Vagina (tissue), 2 donors: ENCODE data around the gene UBQLN4. TPM values are rescaled to one million over a fixed set of nuclear protein-coding genes. Genes with fewer than 3 reads are reported as not detected.

Source experiments
- DNase-seq, 2 donors: peaks; one replicate each; pipeline ENCODE4 v3.0.0-alpha.2; 2017; ENCODE audit errors: extremely low spot score in 2 of 2
- H3K27ac ChIP-seq: fragments of 200-600 bp; sonication (generic); one replicate; pipeline ENCODE4 v1.5.1; 2019
- H3K27me3 ChIP-seq: fragments of 200-600 bp; sonication (generic); one replicate; pipeline ENCODE4 v1.5.1; 2019
- H3K36me3 ChIP-seq, 2 donors: fragments of 200-600 bp; sonication (generic); one replicate each; pipeline ENCODE4 v1.5.1; 2017 to 2019
- H3K4me1 ChIP-seq: fragments of 200-600 bp; sonication (generic); one replicate; pipeline ENCODE4 v1.5.1; 2019
- H3K4me3 ChIP-seq, 2 donors: fragments of 200-600 bp; sonication (generic); 1 replicate in 1 of 2; 2 replicates in 1 of 2; pipeline ENCODE4 v1.5.1; 2016 to 2019
- H3K9me3 ChIP-seq: fragments of 200-600 bp; sonication (generic); one replicate; pipeline ENCODE4 v1.5.1; 2019
- CTCF ChIP-seq, 3 experiments: fragments of 450-650 bp in 2 of 3; fragments of 200-600 bp in 1 of 3; sonication (generic) in 1 of 3; IDR thresholded peaks; one replicate each; pipeline ENCODE4 v1.5.1; 2017 to 2019; ENCODE audit warnings: antibody characterized with exemption in 3 of 3, mild to moderate bottlenecking in 2 of 3, moderate library complexity in 2 of 3
- POLR2A ChIP-seq, 2 donors: fragments of 450-650 bp; IDR thresholded peaks; one replicate each; pipeline ENCODE4 v1.6.1; 2017; ENCODE audit warnings: antibody characterized with exemption in 2 of 2, mild to moderate bottlenecking in 2 of 2, moderate library complexity in 2 of 2
- POLR2AphosphoS5 ChIP-seq, 2 donors: sonication (generic); formaldehyde crosslinking; IDR thresholded peaks; one replicate each; pipeline ENCODE4 v1.9.0; 2017; ENCODE audit warnings: antibody characterized with exemption in 2 of 2, mild to moderate bottlenecking in 2 of 2, low read depth in 1 of 2; ENCODE audit not compliant: insufficient read depth in 1 of 2
- intact Hi-C: fragments of 100-400 bp; cut with DNase I; formaldehyde crosslinking; loops from one replicate; pipeline ENCODE4 v1.15.1; 2023
- total RNA-seq: library from RNA; depleted of rRNA; stranded (reverse); fragments of >200 nt; gene quantifications from one replicate; pipeline ENCODE4 v1.2.3, GENCODE V29; 2016

UBQLN4 gene
- total RNA-seq, 1 donor from 2014 or later: 27.0 TPM

GRCh38 chr1:156009404-156009803 is 44.2 kb downstream of the UBQLN4 start:
- no peak for TF ChIP-seq POLR2AphosphoS5 (IDR thresholded peaks at IDR 0.05; ENCODE audit: insufficient read depth in 1 of 2, low read depth in 1 of 2)
- no peak for TF ChIP-seq CTCF (IDR thresholded peaks at IDR 0.05)
- no peak for TF ChIP-seq POLR2A (IDR thresholded peaks at IDR 0.05)

GRCh38 chr1:156006666-156007376 is 46.8 kb downstream of the UBQLN4 start:
- no peaks in the 10 kb centered on the region for H3K4me1 ChIP-seq
- no peak overlapping the region for H3K4me3 ChIP-seq
- H3K27me3 ChIP-seq: no peaks in the 10 kb centered on the region
- intact Hi-C loops: no loop called here
- peaks cover 0 to 32% of the 10 kb centered on the region in 2 donors for H3K36me3 ChIP-seq
- H3K27ac ChIP-seq: no peak overlapping the region
- TF ChIP-seq POLR2AphosphoS5 (IDR thresholded peaks at IDR 0.05; ENCODE audit: insufficient read depth in 1 of 2, low read depth in 1 of 2): no peak
- no peaks in the 10 kb centered on the region for H3K9me3 ChIP-seq
- no peak for DNase-seq

More at GRCh38 chr1:156009404-156009803, 44.2 kb downstream of the UBQLN4 start:
- no peak overlapping the region for H3K4me3 ChIP-seq
- H3K27ac ChIP-seq: no peak overlapping the region
- no peaks in the 10 kb centered on the region for H3K4me1 ChIP-seq
- no peaks in the 10 kb centered on the region for H3K27me3 ChIP-seq
- H3K36me3 ChIP-seq: peaks cover 0 to 58% of the 10 kb centered on the region in 2 donors
- no peak for DNase-seq
- intact Hi-C loops: no loop called here
- no peaks in the 10 kb centered on the region for H3K9me3 ChIP-seq

DNA sequence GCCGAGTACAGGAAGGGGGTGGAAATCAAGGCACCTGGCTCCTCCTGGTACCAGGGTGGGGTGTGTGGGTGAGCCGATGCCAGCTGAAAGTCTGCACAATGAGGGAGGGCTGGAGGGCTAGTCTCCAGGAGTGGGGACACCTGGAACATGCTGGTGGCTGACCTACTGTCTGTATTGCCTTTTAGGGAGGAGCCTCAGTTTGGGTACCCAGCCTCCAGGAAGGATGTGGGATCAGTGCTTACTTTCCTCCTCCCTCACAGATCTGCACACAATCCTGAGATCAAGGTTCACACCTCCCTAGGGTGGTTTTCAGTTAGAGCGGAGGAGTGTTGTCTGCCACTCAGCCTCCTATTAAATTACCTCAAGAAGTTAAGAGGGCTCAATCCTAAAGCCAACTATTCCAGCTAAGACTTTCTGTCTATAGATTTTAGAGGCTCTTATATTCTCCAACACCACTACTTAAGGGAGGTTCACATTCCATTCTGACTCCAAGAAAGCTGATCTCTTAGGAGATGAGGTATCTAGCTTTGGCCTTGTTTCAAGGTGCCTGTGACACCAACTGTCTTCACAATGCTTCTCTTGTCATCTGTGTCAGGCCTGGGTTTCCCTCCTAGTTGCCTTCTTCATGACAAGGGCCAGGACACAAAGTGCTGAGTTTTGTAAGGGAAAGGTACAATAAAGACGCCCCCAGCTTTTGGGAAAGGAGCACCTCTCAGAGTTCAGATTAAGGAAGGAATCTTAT is 48.6 kb downstream of the UBQLN4 start:
- H3K9me3 ChIP-seq: no peaks in the 10 kb centered on the region
- no peak for TF ChIP-seq POLR2AphosphoS5 (IDR thresholded peaks at IDR 0.05; ENCODE audit: insufficient read depth in 1 of 2, low read depth in 1 of 2)
- TF ChIP-seq POLR2A (IDR thresholded peaks at IDR 0.05): no peak
- TF ChIP-seq CTCF (IDR thresholded peaks at IDR 0.05): no peak
- no peaks in the 10 kb centered on the region for H3K27me3 ChIP-seq
- H3K4me1 ChIP-seq: no peaks in the 10 kb centered on the region
- H3K4me3 ChIP-seq: no peak overlapping the region
- no peak overlapping the region for H3K27ac ChIP-seq
- H3K36me3 ChIP-seq: peaks cover 0 to 14% of the 10 kb centered on the region in 2 donors
- no peak for DNase-seq
- intact Hi-C loops: no loop called here

DNA sequence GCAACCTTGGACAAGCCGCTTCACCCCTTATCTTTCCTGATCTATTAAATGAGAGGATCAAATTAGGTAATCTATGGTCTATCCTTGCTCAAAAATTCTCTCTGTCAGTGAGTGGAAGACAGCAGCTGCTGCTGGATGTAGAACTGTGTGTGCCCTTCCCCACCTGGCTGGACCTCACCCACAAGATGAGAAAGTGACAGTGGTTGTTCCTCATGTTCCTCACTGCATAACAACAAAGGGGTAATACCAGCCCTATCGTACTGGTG is 49.7 kb downstream of the UBQLN4 start:
- Histone ChIP-seq H3K9me3 (no peaks in the 10 kb centered on the region), H3K27ac (no peak overlapping the region), H3K4me1 (no peaks in the 10 kb centered on the region), H3K27me3 (no peaks in the 10 kb centered on the region), H3K36me3 (peaks cover 0 to 2% of the 10 kb centered on the region in 2 donors), H3K4me3 (no peak overlapping the region)
- intact Hi-C loops: no loop called here
- TF ChIP-seq POLR2A (IDR thresholded peaks at IDR 0.05) (no peak), POLR2AphosphoS5 (IDR thresholded peaks at IDR 0.05; ENCODE audit: insufficient read depth in 1 of 2, low read depth in 1 of 2) (no peak), CTCF (IDR thresholded peaks at IDR 0.05) (no peak)
- no peak for DNase-seq

DNA sequence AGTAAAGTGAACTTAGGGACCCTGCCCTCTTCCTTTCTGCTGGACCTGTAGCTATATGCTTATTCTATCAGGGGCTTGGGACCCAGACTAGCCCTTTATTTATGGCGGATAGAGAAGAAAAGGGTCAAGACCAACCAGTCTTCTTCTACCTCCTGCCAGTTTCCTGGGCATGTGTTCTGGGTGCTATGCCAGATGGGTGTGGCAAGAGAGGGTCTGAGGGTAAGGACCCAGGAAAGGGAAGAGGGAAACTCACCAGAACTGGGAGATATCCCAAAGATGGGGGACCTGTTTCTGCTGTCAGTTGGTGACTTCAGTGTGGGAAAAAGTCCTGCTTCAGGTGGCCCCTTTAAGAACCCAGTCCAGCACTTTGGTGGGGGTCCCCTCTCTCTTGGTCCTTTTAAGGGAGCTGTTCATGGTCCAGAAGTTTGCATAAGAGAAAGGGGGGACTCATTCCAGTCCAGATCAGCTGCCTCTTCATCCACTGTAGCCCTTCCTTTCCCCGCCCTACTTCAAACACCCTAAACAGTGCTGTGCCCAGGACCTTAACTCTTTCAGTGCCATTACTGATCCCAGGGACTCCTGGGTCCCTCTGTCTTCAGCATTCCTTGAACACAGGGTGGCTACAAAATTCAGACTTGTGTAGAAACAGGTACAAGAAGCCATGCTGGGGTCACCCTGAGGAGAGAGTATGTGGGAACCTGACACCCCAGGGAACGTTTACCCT is 51.2 kb downstream of the UBQLN4 start:
- H3K27ac ChIP-seq: no peak overlapping the region

More for the DNA sequence above, 51.2 kb downstream of the UBQLN4 start:
- Histone ChIP-seq H3K4me3 (no peak overlapping the region), H3K9me3 (no peaks in the 10 kb centered on the region), H3K4me1 (no peaks in the 10 kb centered on the region), H3K27me3 (no peaks in the 10 kb centered on the region), H3K36me3 (no peaks in the 10 kb centered on the region)
- no peak for TF ChIP-seq POLR2A (IDR thresholded peaks at IDR 0.05)
- DNase-seq: no peak
- intact Hi-C loops: no loop called here
